ENCODE measurements around the gene SMIM5. TPM values are rescaled to one million over a fixed set of nuclear protein-coding genes. Genes with fewer than 3 reads are reported as not detected.

SMIM5 gene, protein sequence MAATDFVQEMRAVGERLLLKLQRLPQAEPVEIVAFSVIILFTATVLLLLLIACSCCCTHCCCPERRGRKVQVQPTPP
- total RNA-seq = not detected in 2 replicates

DNA sequence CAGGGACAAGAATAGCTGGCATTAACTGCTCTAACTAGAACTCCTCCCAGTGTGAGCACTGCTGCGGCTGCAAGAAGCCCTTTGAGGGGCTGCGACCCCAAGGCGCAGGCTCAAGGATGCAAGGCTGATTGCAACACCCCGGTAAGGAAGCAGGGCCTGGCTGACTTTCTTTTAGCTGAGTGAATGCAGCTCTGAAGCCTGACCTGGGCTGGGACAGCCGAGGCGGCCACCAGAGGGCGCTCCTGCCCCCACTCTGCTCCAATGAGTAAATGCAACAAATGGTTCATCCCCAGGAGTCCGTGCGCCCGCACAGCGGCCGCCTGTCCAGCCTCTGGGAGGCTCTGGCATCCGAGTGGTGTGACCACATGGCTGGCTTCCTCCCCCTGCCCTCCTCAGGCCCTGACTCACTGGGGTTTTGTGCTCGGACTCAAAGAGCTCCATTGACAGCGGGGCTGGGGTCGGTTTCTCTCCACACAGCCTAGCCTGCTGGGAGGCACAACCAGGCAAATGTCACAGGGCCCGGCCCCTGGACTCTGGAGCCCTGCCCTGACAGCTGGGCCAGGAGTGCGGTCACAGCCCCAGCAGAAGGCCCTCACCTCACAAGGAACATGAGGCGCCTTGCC lies at the start of gene SMIM5:
TSS of gene SMIM5 (plus strand) at position 572 of the 623 bp plus-strand sequence. CDS start 6,768 bp downstream, outside the sequence.

GRCh38 chr17:75587675-75588595 lies 45.3 kb upstream of the SMIM5 start, which contains the start of gene MYO15B:
MYO15B (plus strand) TSS chr17:75587800; CDS start chr17:75588058, 258 bp downstream.

GRCh38 chr17:75666959-75667790 lies 33.9 kb downstream of the SMIM5 start, which contains the start of the genes RECQL5 and SAP30BP:
RECQL5 (minus strand) TSS chr17:75667154; CDS start chr17:75666557, 597 bp downstream.
SAP30BP (plus strand) TSS chr17:75667338; CDS start chr17:75667373, 35 bp downstream.

Other genes with a start within 250 kb of the SMIM5 start
- gene GRB2, start 227.8 kb upstream of the SMIM5 start, total RNA-seq = 141 and 147 TPM in 2 replicates
- 35.6 and 48.6 TPM in 2 replicates for gene TMEM94, start 176.8 kb upstream of the SMIM5 start, total RNA-seq
- 24.2 and 32.8 TPM in 2 replicates for gene CASKIN2, start 117.9 kb upstream of the SMIM5 start, total RNA-seq
- gene TSEN54, start 116.9 kb upstream of the SMIM5 start, total RNA-seq = 23.2 and 25.4 TPM in 2 replicates
- gene LLGL2, start 107.7 kb upstream of the SMIM5 start, total RNA-seq = 3.9 and 5.2 TPM in 2 replicates
- 1.7 and 5.1 TPM in 2 replicates for gene MYO15B, start 45.6 kb upstream of the SMIM5 start, total RNA-seq
- gene RECQL5, start 33.7 kb downstream of the SMIM5 start, total RNA-seq = 9.9 and 11.3 TPM in 2 replicates
- 71.9 and 72.0 TPM in 2 replicates for gene SAP30BP, start 33.9 kb downstream of the SMIM5 start, total RNA-seq
- 2.5 and 4.6 TPM in 2 replicates for gene ITGB4, start 88.0 kb downstream of the SMIM5 start, total RNA-seq
- 48.8 and 52.0 TPM in 2 replicates for gene GALK1, start 131.8 kb downstream of the SMIM5 start, total RNA-seq
- gene UNK, start 151.4 kb downstream of the SMIM5 start, total RNA-seq = 15.8 and 24.3 TPM in 2 replicates
- gene UNC13D, start 211.0 kb downstream of the SMIM5 start, total RNA-seq = 1.2 and 1.8 TPM in 2 replicates
- 59.4 and 61.8 TPM in 2 replicates for gene WBP2, start 221.9 kb downstream of the SMIM5 start, total RNA-seq
- 62.8 and 64.3 TPM in 2 replicates for gene TRIM47, start 245.1 kb downstream of the SMIM5 start, total RNA-seq